SK-N-SH treated with all-trans-retinoic acid at 6 μM for 48 hours (cell line): ENCODE data around the gene THAP3.

Source experiments
- ARNTL ChIP-seq: fragments of 450-650 bp; formaldehyde crosslinking; IDR thresholded peaks from 2 replicates; pipeline ENCODE4 v1.5.0; 2020; ENCODE audit warnings: low read depth, mild to moderate bottlenecking, moderate library complexity, borderline replicate concordance
- BACH2 ChIP-seq: fragments of 250-450 bp; sonication (Bioruptor Pico); IDR thresholded peaks from 2 replicates; pipeline ENCODE4 v1.9.0; 2021; ENCODE audit warnings: mild to moderate bottlenecking, borderline replicate concordance
- ESRRG ChIP-seq: fragments of 250-450 bp; sonication (Bioruptor Pico); IDR thresholded peaks from 2 replicates; pipeline ENCODE4 v1.6.1; 2021; ENCODE audit warnings: mild to moderate bottlenecking
- OSR1 ChIP-seq: fragments of 250-450 bp; sonication (Bioruptor Pico); IDR thresholded peaks from 2 replicates; pipeline ENCODE4 v1.8.0; 2022; ENCODE audit warnings: moderate library complexity, mild to moderate bottlenecking, inconsistent platforms
- PATZ1 ChIP-seq: fragments of 250-450 bp; sonication (Bioruptor Pico); IDR thresholded peaks from 2 replicates; pipeline ENCODE4 v1.8.0; 2020; ENCODE audit warnings: mild to moderate bottlenecking, moderate library complexity, borderline replicate concordance
- RARB ChIP-seq: fragments of 250-450 bp; sonication (Bioruptor Pico); IDR thresholded peaks from 2 replicates; pipeline ENCODE4 v1.8.0; 2021; ENCODE audit warnings: mild to moderate bottlenecking, moderate library complexity
- TCF4 ChIP-seq: fragments of 250-450 bp; sonication (Bioruptor Pico); IDR thresholded peaks from 2 replicates; pipeline ENCODE4 v1.8.0; 2021; ENCODE audit warnings: mild to moderate bottlenecking, moderate library complexity, borderline replicate concordance
- TSHZ2 ChIP-seq: fragments of 250-450 bp; sonication (Bioruptor Pico); IDR thresholded peaks from 2 replicates; pipeline ENCODE4 v1.5.0; 2020; ENCODE audit warnings: mild to moderate bottlenecking, moderate library complexity
- ZFP3 ChIP-seq: fragments of 250-450 bp; sonication (Bioruptor Pico); IDR thresholded peaks from 2 replicates; pipeline ENCODE4 v1.5.0; 2020; ENCODE audit warnings: mild to moderate bottlenecking, moderate library complexity
- ZFP30 ChIP-seq: fragments of 450-650 bp; formaldehyde crosslinking; IDR thresholded peaks from 2 replicates; pipeline ENCODE4 v1.5.0; 2022; ENCODE audit warnings: mild to moderate bottlenecking, moderate library complexity
- ZNF565 ChIP-seq: fragments of 450-650 bp; formaldehyde crosslinking; conservative IDR thresholded peaks from 2 replicates; pipeline ENCODE4 v1.5.0; 2020; ENCODE audit warnings: low read depth, mild to moderate bottlenecking, moderate library complexity
- ZNF70 ChIP-seq: fragments of 450-650 bp; formaldehyde crosslinking; IDR thresholded peaks from 2 replicates; pipeline ENCODE4 v1.5.0; 2020; ENCODE audit warnings: mild to moderate bottlenecking, moderate library complexity
- ZNF8 ChIP-seq: fragments of 450-650 bp; formaldehyde crosslinking; IDR thresholded peaks from 2 replicates; pipeline ENCODE4 v1.5.0; 2020; ENCODE audit warnings: mild to moderate bottlenecking, moderate library complexity

- TF ChIP-seq ESRRG (no peak), OSR1 (CRISPR knock-in tag) (no peak), ARNTL (CRISPR knock-in tag) (no peak), ZFP3 (CRISPR knock-in tag) (no peak), BACH2 (CRISPR knock-in tag) (no peak), ZFP30 (no peak), TCF4 (CRISPR knock-in tag) (no peak), RARB (CRISPR knock-in tag) (no peak), PATZ1 (CRISPR knock-in tag) (no peak), TSHZ2 (CRISPR knock-in tag) (no peak), ZNF8 (no peak), ZNF70 (no peak), ZNF565 (CRISPR knock-in tag) (no peak)
These were observed 49.2 kb downstream of the THAP3 start for GRCh38 chr1:6673816-6674398.
